Urothelium cell line (cell line): ENCODE data around the gene COL4A5.

Experiments
- DNase-seq: peaks from one replicate; pipeline ENCODE4 v3.0.0; 2011; ENCODE audit warnings: low spot score, mixed read lengths
- FAIRE-seq: peaks from 2 replicates; lab custom pipeline; 2011; peaks lifted over from hg19 to GRCh38; lab: Jason Lieb, UNC

Gene COL4A5

GRCh38 chrX:108736509-108737479, 297.2 kb downstream of the COL4A5 start, which contains the start of gene IRS4:
Gene IRS4 (minus strand): TSS chrX:108736563.
- FAIRE-seq (no peak), DNase-seq (peak; percentile 50)

GRCh38 chrX:108737754-108738153, 298.1 kb downstream of the COL4A5 start:
- DNase-seq (no peak), FAIRE-seq (no peak)

- FAIRE-seq (no peak), DNase-seq (no peak)
These were observed 300.7 kb downstream of the COL4A5 start for GRCh38 chrX:108740299-108740774.
